Endothelial cell of umbilical vein (primary cell): ENCODE results near the gene SPATS1. TPM values are rescaled to one million over a fixed set of nuclear protein-coding genes. Genes with fewer than 3 reads are reported as not detected.

Experiments used
- BruUV-seq: library from RNA; stranded (reverse); fragments of 400-500 nt; replicated peaks from 2 replicates; lab custom pipeline; 2021; lab: Mats Ljungman, UMichigan
- CTCF ChIA-PET: fragments of 300-600, 350-600 bp; sonication (Branson Sonifier 250); formaldehyde crosslinking; loops from one replicate; lab custom pipeline; 2021; ENCODE audit warnings: antibody characterized with exemption, inconsistent platforms; lab: Charles Lee
- POLR2A ChIA-PET: fragments of 300-600, 350-600 bp; sonication (Branson Sonifier 250); formaldehyde crosslinking; loops from one replicate; lab custom pipeline; 2021; ENCODE audit warnings: antibody characterized with exemption, inconsistent platforms; lab: Charles Lee
- DNase-seq: peaks from one replicate; pipeline ENCODE4 v3.0.0-alpha.2; 2011; ENCODE audit warnings: low read depth, low spot score
- FAIRE-seq: peaks from 2 replicates; lab custom pipeline; 2011; peaks lifted over from hg19 to GRCh38; lab: Jason Lieb, UNC
- H2AFZ ChIP-seq: 2 replicates; pipeline ENCODE4 v1.6.0; 2012; ENCODE audit warnings: low read depth, low read length, control low read depth, inconsistent platforms
- H3K27ac ChIP-seq: 2 replicates; pipeline ENCODE4 v1.5.1; 2011; ENCODE audit warnings: low read depth, mild to moderate bottlenecking, control low read depth, low read length, moderate library complexity; ENCODE audit not compliant: insufficient read depth
- H3K27me3 ChIP-seq, 2 experiments: 2 replicates each; pipeline versions ENCODE4 v1.6.0 to v1.6.1; 2011; ENCODE audit warnings: low read length in 2 of 2, mixed read lengths in 1 of 2; ENCODE audit not compliant: control insufficient read depth in 2 of 2, insufficient read depth in 2 of 2
- H3K36me3 ChIP-seq, 2 experiments: 2 replicates in 1 of 2; 3 replicates in 1 of 2; pipeline ENCODE4 v1.5.1; 2011; ENCODE audit warnings: low read length in 2 of 2, mild to moderate bottlenecking in 1 of 2, moderate library complexity in 1 of 2; ENCODE audit not compliant: control insufficient read depth in 2 of 2, insufficient read depth in 2 of 2; ENCODE audit errors: extremely low read depth in 1 of 2
- H3K4me1 ChIP-seq: 3 replicates; pipeline ENCODE4 v1.5.1; 2011; ENCODE audit warnings: mild to moderate bottlenecking, low read length; ENCODE audit not compliant: control insufficient read depth, insufficient read depth; ENCODE audit errors: extremely low read depth
- H3K4me2 ChIP-seq: 2 replicates; pipeline ENCODE4 v1.6.1; 2011; ENCODE audit warnings: low read length, control low read depth, mixed read lengths; ENCODE audit not compliant: insufficient read depth
- H3K4me3 ChIP-seq, 3 experiments: fragments of 200-600 bp in 1 of 3; sonication (generic), shearing (Covaris generic) in 1 of 3; replicated peaks in 1 of 3; 2 replicates each; pipeline ENCODE4 v1.5.1; 2011 to 2016; ENCODE audit warnings: control low read depth in 3 of 3, low read length in 3 of 3, mild to moderate bottlenecking in 2 of 3, inconsistent platforms in 1 of 3, low read depth in 1 of 3, moderate library complexity in 1 of 3; ENCODE audit not compliant: insufficient read depth in 1 of 3
- H3K79me2 ChIP-seq: 2 replicates; pipeline ENCODE4 v1.6.0; 2012; ENCODE audit warnings: low read length, inconsistent platforms; ENCODE audit not compliant: control insufficient read depth, insufficient read depth
- H3K9ac ChIP-seq: replicated peaks from 2 replicates; pipeline ENCODE3; 2011; ENCODE audit warnings: low read length, control low read depth; ENCODE audit not compliant: insufficient read depth; ENCODE audit errors: extremely low read depth
- H3K9me1 ChIP-seq: replicated peaks from 3 replicates; pipeline ENCODE4 v1.6.0; 2011; ENCODE audit warnings: mild to moderate bottlenecking, low read length; ENCODE audit not compliant: control insufficient read depth, insufficient read depth; ENCODE audit errors: extremely low read depth
- H3K9me3 ChIP-seq: replicated peaks from 2 replicates; pipeline ENCODE4 v1.5.1; 2012; ENCODE audit warnings: low read length, inconsistent platforms; ENCODE audit not compliant: control insufficient read depth, insufficient read depth
- H4K20me1 ChIP-seq: replicated peaks from 2 replicates; pipeline ENCODE3; 2011; ENCODE audit warnings: mild to moderate bottlenecking, low read length; ENCODE audit not compliant: control insufficient read depth, insufficient read depth; ENCODE audit errors: extremely low read depth
- CTCF ChIP-seq, 2 donors: IDR thresholded peaks; 1 replicate in 1 of 2; 2 replicates in 1 of 2; pipeline ENCODE4 v1.5.1; 2011; ENCODE audit warnings: low read length in 2 of 2, mild to moderate bottlenecking in 2 of 2, moderate library complexity in 2 of 2, control low read depth in 1 of 2, inconsistent platforms in 1 of 2, low read depth in 1 of 2; ENCODE audit not compliant: insufficient read depth in 1 of 2; ENCODE audit errors: extremely low read depth in 1 of 2
- EZH2 ChIP-seq: IDR thresholded peaks from 2 replicates; pipeline ENCODE4 v1.6.1; 2012; ENCODE audit warnings: borderline replicate concordance, low read depth, mild to moderate bottlenecking, moderate library complexity, low read length, inconsistent platforms; ENCODE audit not compliant: severe bottlenecking
- FOS ChIP-seq: IDR thresholded peaks from 2 replicates; pipeline ENCODE4 v1.6.1; 2011; ENCODE audit warnings: mild to moderate bottlenecking, low read length, moderate library complexity, borderline replicate concordance; ENCODE audit not compliant: insufficient read depth
- GATA2 ChIP-seq: IDR thresholded peaks from 2 replicates; pipeline ENCODE4 v1.7.0; 2011; ENCODE audit warnings: low read depth, mild to moderate bottlenecking, moderate library complexity, mixed read lengths, low read length; ENCODE audit not compliant: insufficient read length, insufficient read depth
- JUN ChIP-seq: IDR thresholded peaks from 2 replicates; pipeline ENCODE4 v1.6.1; 2011; ENCODE audit warnings: borderline replicate concordance, low read depth; ENCODE audit not compliant: insufficient read length, insufficient read depth
- MYC ChIP-seq: IDR thresholded peaks from one replicate; pipeline ENCODE4 v1.6.1; 2011; ENCODE audit warnings: mild to moderate bottlenecking, low read depth, low read length
- POLR2A ChIP-seq: IDR thresholded peaks from 2 replicates; pipeline ENCODE4 v1.6.1; 2012; ENCODE audit warnings: low read depth, mild to moderate bottlenecking, control low read depth, low read length
- POLR2AphosphoS5 ChIP-seq: IDR thresholded peaks from 2 replicates; pipeline ENCODE4 v1.6.1; 2012; ENCODE audit warnings: low read depth, mild to moderate bottlenecking, control low read depth, low read length, moderate library complexity; ENCODE audit not compliant: insufficient read depth
- dilution Hi-C: fragments of 300-500 bp; cut with MboI; formaldehyde crosslinking; loops from one replicate; pipeline ENCODE4 v1.15.0; 2019; ENCODE audit warnings: low sequenced_read_pairs; ENCODE audit not compliant: extremely low pct_ligation_motif_present
- intact Hi-C: fragments of 100-400 bp; cut with micrococcal nuclease; formaldehyde crosslinking; loops from one replicate; pipeline ENCODE4 v1.10.0; 2022
- polyA plus RNA-seq, 4 experiments: library from polyadenylated mRNA; depleted of rRNA in 3 of 4; stranded (reverse) in 3 of 4; unstranded in 1 of 4; fragments of >200 nt; gene quantifications; 2 replicates each; pipeline versions ENCODE4 v1.2.1 to v1.2.3, GENCODE V29; 2011 to 2012; ENCODE audit warnings: missing spikeins in 1 of 4
- total RNA-seq: library from RNA; stranded (reverse); gene quantifications from 2 replicates; pipeline ENCODE4 v1.2.3, GENCODE V29; 2021
- TF ChIP-seq, protein P1 (sequence below): IDR thresholded peaks from 2 replicates; pipeline ENCODE4 v1.6.1; 2011; ENCODE audit not compliant: insufficient read depth, insufficient read length

The SPATS1 gene
- total and polyA plus RNA-seq, 2 donors (not counting 3 experiments of a cell fraction or from before 2014, with no cell fraction given): not detected

DNA sequence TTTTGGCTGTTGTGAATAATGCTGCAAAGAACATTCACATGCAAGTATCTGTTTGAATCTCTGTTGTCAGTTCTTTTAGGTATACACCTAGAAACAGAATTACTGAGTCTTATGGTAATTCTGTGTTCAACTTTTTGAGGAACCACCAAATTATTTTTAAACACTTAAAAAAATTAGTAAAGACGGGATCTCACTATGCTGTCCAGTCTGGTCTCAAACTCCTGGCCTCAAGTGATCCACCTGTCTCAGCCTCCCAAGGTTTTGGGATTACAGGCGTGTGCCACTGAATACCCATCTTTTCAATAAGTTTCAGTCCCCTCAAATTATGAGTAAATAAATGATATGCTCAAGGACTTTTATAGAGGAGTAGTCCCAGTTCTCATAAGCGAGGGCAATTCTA, 17.5 kb downstream of the SPATS1 start:
- no peaks in the 10 kb centered on the region for H4K20me1 ChIP-seq
- TF ChIP-seq, protein P1, sequence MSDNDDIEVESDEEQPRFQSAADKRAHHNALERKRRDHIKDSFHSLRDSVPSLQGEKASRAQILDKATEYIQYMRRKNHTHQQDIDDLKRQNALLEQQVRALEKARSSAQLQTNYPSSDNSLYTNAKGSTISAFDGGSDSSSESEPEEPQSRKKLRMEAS: no peak
- TF ChIP-seq FOS (no peak), MYC (no peak), POLR2AphosphoS5 (no peak), POLR2A (no peak)
- no TSS peak for BruUV-seq
- no peak for DNase-seq
- no peak overlapping the region for H3K9ac ChIP-seq
- H3K4me2 ChIP-seq: no peak overlapping the region
- H3K27me3 ChIP-seq: peaks cover 11 to 13% of the 10 kb centered on the region in 2 experiments
- H3K4me3 ChIP-seq: no peak overlapping the region
- no peak overlapping the region for H2AFZ ChIP-seq
- no peak overlapping the region for H3K27ac ChIP-seq
- intact Hi-C loops (no loop called here), dilution Hi-C loops (no loop called here)
- ChIA-PET POLR2A (no interaction called here), CTCF (no interaction called here)
- H3K9me3 ChIP-seq: no peaks in the 10 kb centered on the region
- H3K4me1 ChIP-seq: no peaks in the 10 kb centered on the region
- no peaks in the 10 kb centered on the region for H3K9me1 ChIP-seq
- no peaks in the 10 kb centered on the region for H3K79me2 ChIP-seq
- no peaks in the 10 kb centered on the region for H3K36me3 ChIP-seq
- no peak for FAIRE-seq

GRCh38 chr6:44361947-44362346, 19.5 kb downstream of the SPATS1 start:
- intact Hi-C loops (no loop called here), dilution Hi-C loops (no loop called here)
- Histone ChIP-seq H3K27me3 (peaks cover 6% of the 10 kb centered on the region in 2 experiments), H3K9me3 (no peaks in the 10 kb centered on the region), H3K4me1 (no peaks in the 10 kb centered on the region), H3K4me3 (no peak overlapping the region), H3K9ac (no peak overlapping the region), H3K4me2 (no peak overlapping the region), H3K79me2 (no peaks in the 10 kb centered on the region), H3K36me3 (no peaks in the 10 kb centered on the region), H2AFZ (no peak overlapping the region), H3K9me1 (no peaks in the 10 kb centered on the region), H4K20me1 (no peaks in the 10 kb centered on the region), H3K27ac (no peak overlapping the region)
- no TSS peak for BruUV-seq
- CTCF ChIA-PET: interaction anchor here (1.1 kb wide), 1 partner anchor 57 kb away, joined by 3 read pairs; no protein-coding TSS in a partner anchor
- TF ChIP-seq FOS (no peak), POLR2AphosphoS5 (no peak), POLR2A (no peak), CTCF (IDR thresholded peaks at IDR 0.05; ENCODE audit: extremely low read depth in 1 of 2, insufficient read depth in 1 of 2, low read depth in 1 of 2, low read length in 2 of 2) (no peak), MYC (no peak), GATA2 (no peak), JUN (no peak), EZH2 (no peak)
- TF ChIP-seq, protein P1: no peak
- FAIRE-seq (no peak), DNase-seq (no peak)
- POLR2A ChIA-PET: no interaction called here
